Activated naive CD4-positive, alpha-beta T cell treated with anti-CD3 and anti-CD28 coated beads, Interleukin-2, amount 50 U/mL, for 72 hours (primary cell): ENCODE measurements around the gene RPL18. TPM values are rescaled to one million over a fixed set of nuclear protein-coding genes. Genes with fewer than 3 reads are reported as not detected.
"Not testable (repeated sequence)": the region's sequence is repeated elsewhere in the genome, so short reads cannot be mapped to it uniquely, and the experiment has no call there.

Experiments used
- ATAC-seq, 2 donors: fragments of 150-1000 bp; cut with Tn5 transposase; 2 replicates each; pipeline ENCODE4 v1.10.0; 2021; ENCODE audit warnings: mild to moderate bottlenecking in 2 of 2, moderate library complexity in 2 of 2
- DNase-seq, 2 donors: peaks; one replicate each; pipeline ENCODE4 v3.0.0; 2021 to 2022; ENCODE audit warnings: low spot score in 2 of 2
- H3K27ac Mint-ChIP-seq, 2 donors: one replicate each; pipeline ENCODE4 v1.8.0; 2022; ENCODE audit warnings: mild to moderate bottlenecking in 2 of 2, mixed read lengths in 2 of 2
- H3K36me3 Mint-ChIP-seq, 2 donors: one replicate each; pipeline ENCODE4 v1.8.0; 2022; ENCODE audit warnings: mixed read lengths in 2 of 2
- H3K9me3 Mint-ChIP-seq, 2 donors: one replicate each; pipeline ENCODE4 v1.8.0; 2022; ENCODE audit warnings: mixed read lengths in 2 of 2
- total RNA-seq, 2 donors: library from RNA; stranded (reverse); gene quantifications; one replicate each; pipeline ENCODE4 v1.2.3, GENCODE V29; 2022

Gene RPL18
- 1,000 to 10,000 TPM; 2,030 to 2,264 TPM for total RNA-seq

DNA sequence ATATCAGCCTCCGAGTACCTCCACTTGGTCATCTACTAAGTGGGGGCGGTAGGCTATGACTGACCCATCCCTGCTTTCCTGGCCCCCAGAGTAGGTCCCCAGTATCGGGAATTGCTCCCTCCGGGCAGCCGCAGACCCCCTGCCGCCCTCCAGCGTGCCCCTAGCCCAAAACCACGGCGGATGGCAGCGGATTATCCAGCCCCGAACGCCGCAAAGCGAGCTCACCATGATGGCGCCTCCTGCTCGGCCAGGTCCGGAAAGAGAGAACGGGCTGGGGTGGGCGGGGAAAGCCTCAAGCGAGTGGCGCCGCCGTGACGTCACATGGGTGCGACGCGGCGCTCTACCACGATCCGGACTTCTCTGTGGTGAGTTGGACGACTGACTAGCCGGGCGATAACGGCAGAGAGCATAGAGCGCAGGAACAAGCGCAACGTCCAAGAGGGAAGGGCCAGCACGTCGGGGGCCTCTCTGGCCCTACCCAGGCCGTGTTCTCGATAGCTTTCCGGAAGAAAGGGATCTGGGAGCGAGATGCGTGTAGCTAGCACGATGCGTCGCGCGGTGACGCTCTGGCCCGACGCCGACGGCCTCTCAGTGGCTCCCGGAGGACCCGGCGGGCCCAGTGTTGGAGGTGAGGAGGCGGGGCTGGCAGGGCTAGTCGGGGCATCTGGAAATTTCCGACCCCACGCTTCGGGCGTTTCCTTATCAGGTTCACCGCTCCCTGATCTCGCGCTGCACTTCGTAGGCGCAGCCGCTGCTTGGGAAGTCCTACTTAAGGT lies at the start of gene RPL18, which contains the start of gene SPHK2:
Gene RPL18 (minus strand): TSS at position 263 of the 776 bp plus-strand sequence. CDS start 35 bp downstream, at position 228.
Gene SPHK2 (plus strand): TSS at position 591 of the 776 bp plus-strand sequence. CDS start 1,009 bp downstream, outside the sequence.
- H3K9me3 Mint-ChIP-seq = no peaks in the 10 kb centered on the region
- peaks cover 62% of the 10 kb centered on the region in 2 donors for H3K36me3 Mint-ChIP-seq
- peak; percentile 77 to 85 for ATAC-seq
- H3K27ac Mint-ChIP-seq = peak within 1 kb of the TSS; percentile 95 to 100
- DNase-seq = peak; percentile 94 to 95

DNA sequence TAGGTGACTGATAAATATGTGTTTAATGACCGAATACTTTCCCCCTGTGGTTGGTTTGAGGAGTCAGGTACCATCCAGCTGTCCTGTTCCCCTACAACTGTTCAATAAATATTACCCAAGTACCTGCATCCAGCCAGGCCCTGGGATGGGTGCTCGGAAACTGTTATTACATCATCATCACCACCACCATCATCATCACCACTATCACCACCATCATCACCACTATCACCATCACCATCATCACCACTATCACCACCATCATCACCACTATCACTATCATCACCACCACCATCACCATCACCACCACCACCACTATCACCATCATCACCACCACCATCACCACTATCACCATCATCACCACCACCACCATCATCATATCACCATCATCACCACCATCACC lies 49.8 kb upstream of the RPL18 start:
- H3K36me3 Mint-ChIP-seq = no peaks in the 10 kb centered on the region
- DNase-seq (no peak), ATAC-seq (no peak)
- no peak overlapping the region for H3K27ac Mint-ChIP-seq
- peaks cover 0 to 10% of the 10 kb centered on the region in 2 donors for H3K9me3 Mint-ChIP-seq

DNA sequence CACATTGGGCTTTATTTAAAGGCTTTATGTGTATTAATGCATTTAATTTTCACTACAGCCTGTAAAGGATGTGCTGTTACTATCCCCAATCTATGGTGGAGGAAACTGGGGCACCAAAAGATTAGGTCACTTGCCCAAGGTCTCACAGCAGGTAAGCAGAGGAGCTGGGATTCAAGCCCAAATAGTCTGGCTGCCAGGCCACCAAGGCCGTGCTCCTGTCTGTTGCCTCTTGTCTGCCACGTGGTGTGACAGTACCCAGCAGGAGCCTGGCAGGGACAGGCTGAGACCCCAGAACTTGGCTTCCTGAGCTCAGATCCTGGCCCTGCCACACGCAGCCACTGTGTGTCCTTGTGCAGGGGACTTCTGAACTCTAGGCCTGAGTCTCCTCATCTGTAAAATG lies 49.4 kb upstream of the RPL18 start:
- no peak for ATAC-seq
- no peak overlapping the region for H3K27ac Mint-ChIP-seq
- no peaks in the 10 kb centered on the region for H3K36me3 Mint-ChIP-seq
- no peak for DNase-seq
- H3K9me3 Mint-ChIP-seq = peaks cover 0 to 10% of the 10 kb centered on the region in 2 donors

DNA sequence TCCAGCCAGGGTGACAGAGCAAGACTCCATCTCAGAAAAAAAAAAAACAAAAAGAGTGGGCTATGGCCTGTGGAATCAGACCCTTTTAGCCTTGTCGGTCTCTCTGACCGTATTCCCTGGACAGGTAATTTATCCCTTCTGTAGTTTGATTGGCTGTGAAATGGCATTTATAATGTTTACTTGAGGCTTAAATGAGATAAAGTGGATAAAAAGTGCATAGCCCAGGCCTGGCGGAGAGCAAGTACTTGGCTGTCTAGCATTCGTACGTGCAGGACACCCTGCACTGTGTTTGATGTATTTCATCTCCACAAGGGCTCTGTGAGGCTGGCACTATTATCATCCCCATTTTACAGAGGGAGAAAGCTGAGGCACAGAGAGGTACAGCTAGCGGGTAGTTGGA lies 46.8 kb upstream of the RPL18 start:
- Mint-ChIP-seq H3K9me3 (peaks cover 0 to 10% of the 10 kb centered on the region in 2 donors), H3K36me3 (no peaks in the 10 kb centered on the region), H3K27ac (no peak overlapping the region)
- no peak for DNase-seq
- ATAC-seq = no peak

DNA sequence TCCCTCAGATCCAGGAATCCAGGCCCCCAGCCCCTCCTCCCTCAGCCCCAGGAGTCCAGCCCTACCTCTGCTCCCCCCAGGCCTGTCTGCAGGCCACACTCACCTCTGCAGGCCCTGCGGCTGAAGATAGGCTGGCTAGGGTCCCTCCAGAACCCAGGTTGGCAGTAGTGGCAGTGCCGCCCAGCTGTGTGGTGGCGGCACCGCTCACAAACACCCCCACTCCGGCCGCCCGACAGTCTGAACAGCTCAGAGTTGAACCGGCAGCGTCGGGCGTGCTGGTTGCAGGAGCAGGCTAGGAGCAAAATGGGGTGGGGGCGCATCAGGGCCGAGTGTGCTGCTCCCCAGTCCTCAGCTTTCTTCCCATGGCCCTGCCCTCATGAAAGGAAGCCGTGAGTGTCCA lies 45.5 kb upstream of the RPL18 start:
- Mint-ChIP-seq H3K36me3 (no peaks in the 10 kb centered on the region), H3K9me3 (peaks cover 0 to 5% of the 10 kb centered on the region in 2 donors), H3K27ac (no peak overlapping the region)
- ATAC-seq (no peak), DNase-seq (no peak)

DNA sequence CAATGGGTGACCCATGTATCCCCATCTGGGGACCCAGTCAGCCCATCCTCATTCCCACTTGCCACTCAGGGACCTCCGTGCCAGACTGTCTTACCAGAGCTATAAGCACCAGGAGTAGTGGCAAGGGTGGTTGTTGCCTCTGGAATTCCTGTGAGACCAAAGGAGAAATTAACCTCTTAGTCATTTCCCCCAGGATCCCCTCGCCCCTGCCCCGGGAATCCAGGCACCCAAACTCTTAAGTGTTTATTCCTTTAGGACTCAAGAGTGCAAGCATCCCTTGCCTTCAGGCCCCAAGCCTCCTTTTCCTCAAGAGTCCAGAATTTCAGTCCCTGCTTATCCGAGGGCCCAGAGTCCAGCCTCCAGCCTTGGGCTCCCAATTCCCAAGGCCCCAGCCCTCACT lies 44.7 kb upstream of the RPL18 start:
- peaks cover 0 to 1% of the 10 kb centered on the region in 2 donors for H3K9me3 Mint-ChIP-seq
- H3K36me3 Mint-ChIP-seq = no peaks in the 10 kb centered on the region
- DNase-seq (no peak), ATAC-seq (no peak)
- H3K27ac Mint-ChIP-seq = no peak overlapping the region

DNA sequence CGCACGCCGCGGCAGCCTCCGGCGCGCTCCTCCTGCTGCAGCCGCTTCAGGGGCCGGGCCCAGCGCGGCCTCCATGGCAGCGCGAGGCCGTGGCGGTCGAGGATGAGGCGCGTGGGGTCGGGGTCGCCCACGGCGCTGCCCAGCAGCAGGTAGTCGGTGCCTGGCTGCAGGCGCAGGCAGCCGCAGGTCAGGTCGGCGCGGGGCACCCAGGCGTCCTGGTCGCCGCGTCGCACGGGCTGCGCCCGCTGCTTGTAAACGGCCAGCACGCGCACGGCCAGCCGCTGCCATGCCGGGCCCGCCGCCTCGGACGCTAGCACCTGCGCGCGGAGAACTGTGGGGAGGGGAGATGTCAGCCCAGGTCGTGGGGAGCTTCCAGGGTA lies 42.7 kb upstream of the RPL18 start:
- Mint-ChIP-seq H3K9me3 (no peaks in the 10 kb centered on the region), H3K27ac (no peak overlapping the region), H3K36me3 (no peaks in the 10 kb centered on the region)
- no peak for ATAC-seq
- DNase-seq = no peak

DNA sequence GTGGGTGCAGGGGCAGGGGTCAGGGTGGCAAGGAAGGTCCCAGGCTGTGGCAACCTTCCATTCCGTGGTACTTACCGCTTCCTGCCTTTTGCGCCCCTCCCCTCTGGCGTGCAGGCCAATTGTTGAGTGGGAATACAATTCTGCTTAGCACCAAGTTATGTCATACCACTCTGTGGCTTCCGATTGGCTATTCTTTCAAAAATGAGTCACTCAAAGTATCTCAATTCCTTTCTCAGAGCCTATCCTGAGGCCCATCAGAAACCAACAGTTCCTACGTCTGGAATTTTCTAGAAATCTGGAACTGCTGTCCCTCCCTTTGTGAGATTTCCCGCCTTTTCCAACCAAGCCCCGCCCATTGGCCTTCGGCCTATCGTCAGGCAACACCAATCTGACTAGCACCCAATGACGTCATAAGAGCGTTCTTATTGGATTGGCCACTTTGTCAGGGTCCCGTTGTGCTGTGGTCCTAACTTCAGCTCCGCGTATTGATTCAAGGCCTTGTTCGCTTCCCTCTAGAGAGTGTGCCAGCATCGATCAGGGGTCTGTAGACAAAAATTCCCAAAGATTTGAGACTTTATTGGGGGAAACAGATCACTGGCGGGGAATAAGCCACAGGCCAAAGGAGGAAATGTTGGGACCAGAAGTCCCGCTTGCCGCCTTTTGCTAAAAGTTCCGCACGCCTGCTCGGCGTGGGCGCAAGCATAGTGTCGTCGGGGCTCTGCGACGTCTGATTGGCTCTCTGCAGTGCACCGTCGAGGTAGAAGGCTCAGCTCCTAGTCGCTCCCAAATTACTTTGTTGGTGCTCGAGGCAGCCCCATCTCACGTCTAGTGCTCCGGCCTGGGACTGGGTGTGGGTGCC lies 42.1 kb upstream of the RPL18 start:
- peak; percentile 95 to 96 for ATAC-seq

DNA sequence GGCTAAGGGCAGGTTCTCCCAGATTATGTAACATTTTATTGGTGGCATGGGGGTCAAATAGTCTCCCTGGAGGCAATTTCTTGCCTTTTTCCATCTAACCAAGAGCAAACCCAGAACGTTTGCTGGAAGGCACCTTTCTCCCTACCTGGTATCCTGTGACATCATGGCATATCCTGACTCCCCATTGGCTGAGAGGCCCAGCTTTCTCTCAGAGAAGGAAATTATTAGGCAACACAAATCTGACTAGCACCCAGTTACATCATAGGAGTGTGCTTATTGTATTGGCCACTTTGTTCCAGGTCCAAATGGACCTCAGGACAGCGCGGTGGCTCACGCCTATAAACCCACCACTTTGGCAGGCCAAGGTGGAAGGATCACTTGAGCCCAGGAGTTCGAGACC lies 40.8 kb upstream of the RPL18 start:
- no peak for ATAC-seq
- Mint-ChIP-seq H3K9me3 (no peaks in the 10 kb centered on the region), H3K27ac (no peak overlapping the region), H3K36me3 (no peaks in the 10 kb centered on the region)
- DNase-seq = no peak

More for the DNA sequence above, 42.1 kb upstream of the RPL18 start:
- Mint-ChIP-seq H3K9me3 (no peaks in the 10 kb centered on the region), H3K27ac (peak overlapping the region; percentile 86 to 88), H3K36me3 (no peaks in the 10 kb centered on the region)
- DNase-seq = peak; percentile 77 to 80

DNA sequence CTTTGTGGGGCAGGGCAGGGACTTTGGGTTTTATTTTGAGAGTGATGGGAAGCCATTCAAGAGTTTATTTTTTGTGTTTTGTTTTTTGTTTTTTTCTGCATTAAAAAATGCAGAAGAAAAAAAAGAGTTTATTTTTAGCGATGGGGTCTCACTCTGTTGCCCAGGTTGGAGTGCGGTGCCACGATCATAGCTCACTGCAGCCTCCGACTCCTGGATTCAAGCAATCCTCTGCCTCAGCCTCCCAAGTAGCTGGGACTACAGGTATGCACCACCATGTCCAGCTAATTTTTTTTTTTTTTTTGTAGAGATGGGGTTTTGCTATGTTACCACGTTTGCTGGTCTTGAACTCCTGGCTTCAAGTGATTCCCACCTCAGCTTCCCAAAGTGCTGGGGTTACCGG lies 39.5 kb upstream of the RPL18 start:
- no peaks in the 10 kb centered on the region for H3K9me3 Mint-ChIP-seq

DNA sequence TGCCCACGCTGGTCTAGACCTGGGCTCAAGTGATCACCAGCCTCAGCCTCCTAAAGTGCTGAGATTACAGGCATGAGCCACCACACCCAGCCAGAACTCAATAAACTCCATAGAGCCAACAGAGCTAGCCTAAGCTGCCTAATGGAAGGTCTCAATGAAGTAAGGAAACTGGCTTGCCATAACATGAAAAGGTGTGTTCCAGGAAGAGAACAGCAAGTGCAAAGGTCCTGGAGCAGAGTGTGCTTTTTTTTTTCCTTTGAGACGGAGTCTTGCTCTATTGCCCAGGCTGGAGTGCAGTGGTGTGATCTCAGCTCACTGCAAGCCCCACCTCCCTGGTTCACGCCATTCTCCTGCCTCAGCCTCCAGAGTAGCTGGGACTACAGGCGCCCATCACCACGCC lies 38.9 kb upstream of the RPL18 start:
- peak overlapping the region in 1 of 2 donors; percentile 48 for H3K27ac Mint-ChIP-seq
- not testable (repeated sequence) for H3K9me3 Mint-ChIP-seq, ATAC-seq, DNase-seq, H3K36me3 Mint-ChIP-seq

More for the DNA sequence above, 39.5 kb upstream of the RPL18 start:
- Mint-ChIP-seq H3K36me3 (no peaks in the 10 kb centered on the region), H3K27ac (no peak overlapping the region)
- ATAC-seq (no peak), DNase-seq (no peak)

DNA sequence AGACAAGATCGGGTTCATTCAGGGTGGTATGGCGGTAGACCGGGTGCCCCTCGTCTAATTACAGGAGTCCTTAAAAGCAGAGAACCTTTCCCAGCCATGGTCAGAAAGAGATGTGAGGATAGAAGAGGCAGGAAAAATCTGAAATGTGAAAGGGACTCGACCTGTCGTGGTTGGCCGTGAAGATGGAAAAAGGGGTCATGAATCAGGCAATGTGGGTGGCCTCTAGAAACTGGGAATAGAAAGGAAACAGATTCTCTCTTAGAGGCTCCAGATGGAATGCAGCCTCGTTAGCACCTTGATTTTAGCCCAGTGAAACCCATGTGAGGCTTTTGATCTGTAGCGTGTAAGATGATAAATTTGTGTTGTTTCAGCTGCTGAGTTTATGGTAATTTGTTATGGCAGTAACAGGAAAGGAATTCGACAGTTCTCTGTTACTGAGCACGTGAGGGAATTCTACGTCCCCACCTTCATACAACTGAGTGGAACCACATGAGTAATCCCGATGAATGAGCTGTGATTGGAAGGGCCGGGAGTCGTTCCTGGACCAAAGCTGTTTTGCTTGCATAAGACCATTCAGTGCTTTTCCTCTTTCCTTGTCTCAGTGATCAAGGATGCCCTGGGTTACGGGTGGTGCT lies 38.0 kb upstream of the RPL18 start:
- Mint-ChIP-seq H3K36me3 (no peaks in the 10 kb centered on the region), H3K9me3 (no peaks in the 10 kb centered on the region), H3K27ac (no peak overlapping the region)
- ATAC-seq (no peak), DNase-seq (no peak)

DNA sequence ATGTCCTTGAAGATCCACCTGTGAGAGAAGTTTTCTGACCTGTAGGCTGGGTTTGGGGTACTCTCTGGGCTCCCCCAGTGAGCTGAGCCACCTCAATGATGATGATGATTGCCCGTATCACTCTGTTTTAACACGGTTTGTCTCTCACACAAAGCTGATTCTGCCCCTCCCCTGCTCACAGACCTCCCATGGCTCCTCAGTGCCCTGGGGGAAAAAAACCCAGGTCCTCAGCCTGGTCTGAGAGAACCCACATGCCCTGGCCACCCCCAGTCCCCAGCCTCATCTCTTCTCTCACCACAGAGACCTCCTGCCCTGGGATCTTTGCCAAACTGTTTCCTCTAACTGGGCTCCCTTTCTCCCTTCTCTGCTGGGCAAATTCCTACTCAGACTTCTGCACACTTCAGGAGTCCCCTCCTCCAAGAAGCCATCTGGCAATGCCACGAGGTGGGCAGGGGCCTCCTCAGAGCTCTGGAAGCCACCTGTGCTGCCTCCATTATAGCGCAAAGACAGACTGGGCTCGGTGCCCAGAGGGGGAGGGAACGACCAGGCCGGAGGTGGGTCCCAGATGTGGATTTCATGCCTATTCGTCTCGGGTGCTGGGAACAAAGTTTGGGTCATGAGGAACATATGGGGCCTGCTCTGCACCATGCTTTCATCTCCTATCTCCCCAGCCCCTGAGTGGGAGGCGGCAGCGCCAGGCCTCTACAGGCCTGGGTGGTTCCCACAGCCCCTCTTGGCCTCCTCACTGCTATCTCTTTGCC lies 35.5 kb upstream of the RPL18 start:
- no peak overlapping the region for H3K27ac Mint-ChIP-seq
- no peaks in the 10 kb centered on the region for H3K36me3 Mint-ChIP-seq
- ATAC-seq (no peak), DNase-seq (no peak)
- no peaks in the 10 kb centered on the region for H3K9me3 Mint-ChIP-seq

DNA sequence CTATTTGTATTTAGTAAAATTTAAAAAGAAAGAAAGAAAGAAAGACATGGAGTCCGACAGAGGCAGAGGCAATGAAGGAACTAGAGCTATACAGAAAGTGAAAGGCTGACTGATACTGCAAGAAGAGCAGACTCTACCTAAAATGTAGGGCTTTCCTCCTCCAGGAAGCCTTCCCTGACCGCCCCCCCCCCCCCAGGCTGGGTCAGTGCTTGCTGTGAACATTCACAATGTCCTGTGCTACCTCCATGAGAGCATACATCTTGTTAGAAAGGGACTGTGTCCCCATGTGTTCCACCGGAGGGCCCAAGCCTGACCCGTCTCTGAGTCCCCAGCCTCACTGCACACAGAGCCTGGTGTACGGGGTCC lies 32.7 kb upstream of the RPL18 start:
- Mint-ChIP-seq H3K36me3 (no peaks in the 10 kb centered on the region), H3K9me3 (no peaks in the 10 kb centered on the region), H3K27ac (no peak overlapping the region)
- ATAC-seq = no peak
- no peak for DNase-seq

DNA sequence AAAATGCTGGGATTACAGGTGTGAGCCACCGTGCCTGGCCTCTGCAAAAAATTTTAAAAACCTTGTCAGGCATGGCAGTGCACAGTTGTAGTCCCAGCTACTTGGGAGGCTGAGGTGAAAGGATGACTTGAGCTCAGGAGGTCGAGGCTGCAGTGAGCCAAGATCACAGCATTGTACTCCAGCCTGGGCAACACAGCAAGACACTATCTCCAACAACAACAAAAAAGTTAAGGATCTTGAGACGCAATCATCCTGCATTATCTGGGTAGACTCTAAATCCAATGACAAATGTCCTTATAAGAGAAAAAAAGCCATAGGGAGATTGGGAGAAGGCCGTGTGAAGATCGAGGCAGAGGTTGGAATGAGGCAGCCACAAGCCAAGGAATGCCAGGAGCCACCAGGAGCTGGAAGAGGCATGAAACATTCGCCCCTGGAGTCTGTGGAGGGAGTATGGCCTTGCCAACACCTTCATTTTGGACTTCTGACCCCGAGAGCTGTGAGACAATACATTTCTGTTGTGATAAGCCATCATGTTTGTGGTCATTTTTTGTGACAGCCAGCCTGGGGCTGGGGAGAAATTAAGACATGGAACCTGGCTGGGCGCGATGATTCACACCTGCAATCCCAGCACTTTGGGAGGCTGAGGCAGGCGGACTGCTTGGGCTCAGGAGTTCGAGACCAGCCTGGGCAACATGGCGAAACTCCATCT lies 32.1 kb upstream of the RPL18 start:
- H3K27ac Mint-ChIP-seq = peak overlapping the region in 1 of 2 donors; percentile 56

DNA sequence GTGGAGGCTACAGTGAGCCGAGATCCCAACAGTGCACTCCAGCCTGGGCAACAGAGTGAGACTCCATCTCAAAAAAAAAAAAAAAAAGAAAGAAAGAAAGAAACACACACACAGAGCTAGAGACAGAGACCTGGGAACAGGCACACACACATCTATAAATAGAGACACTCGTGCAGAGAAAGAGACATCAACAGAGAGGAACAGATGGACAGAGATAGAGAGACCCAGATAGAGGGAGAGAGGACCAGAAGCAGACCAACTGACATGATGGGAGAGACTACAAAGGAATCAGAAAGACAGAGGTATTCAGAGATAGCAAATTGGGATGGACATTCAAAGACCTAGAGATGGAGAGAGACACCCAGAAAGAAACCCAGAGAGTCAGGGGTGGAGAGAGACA lies 29.2 kb upstream of the RPL18 start:
- ATAC-seq (no peak), DNase-seq (no peak)
- Mint-ChIP-seq H3K36me3 (no peaks in the 10 kb centered on the region), H3K27ac (peak overlapping the region; percentile 1 to 6), H3K9me3 (no peaks in the 10 kb centered on the region)

More for the DNA sequence above, 32.1 kb upstream of the RPL18 start:
- no peak for ATAC-seq
- Mint-ChIP-seq H3K36me3 (no peaks in the 10 kb centered on the region), H3K9me3 (no peaks in the 10 kb centered on the region)
- DNase-seq = no peak
